CD4-positive, alpha-beta memory T cell (primary cell): ENCODE data around the gene PRRC2B. TPM values are rescaled to one million over a fixed set of nuclear protein-coding genes. Genes with fewer than 3 reads are reported as not detected.

ENCODE experiments used
- CTCF ChIA-PET: fragments of 350-600 bp; sonication (Branson Sonifier 250); formaldehyde crosslinking; loops from one replicate; lab custom pipeline; 2021; ENCODE audit warnings: inconsistent platforms; ENCODE audit not compliant: partially characterized antibody; lab: Charles Lee
- POLR2A ChIA-PET: fragments of 350-600 bp; sonication (Branson Sonifier 250); formaldehyde crosslinking; loops from one replicate; lab custom pipeline; 2021; ENCODE audit not compliant: partially characterized antibody; lab: Charles Lee
- DNase-seq, 5 donors: peaks; one replicate each; pipeline versions ENCODE4 v3.0.0 to v3.0.0-alpha.2; 2020 to 2022; ENCODE audit warnings: mixed read lengths in 1 of 5
- H3K27ac ChIP-seq: one replicate; pipeline ENCODE4 v1.7.0; 2013; ENCODE audit warnings: low read depth, low read length
- H3K27me3 ChIP-seq: 2 replicates; pipeline ENCODE4 v1.7.0; 2013; ENCODE audit warnings: mild to moderate bottlenecking, low read length, moderate library complexity; ENCODE audit not compliant: insufficient read depth
- H3K36me3 ChIP-seq: 2 replicates; pipeline ENCODE4 v1.7.0; 2013; ENCODE audit warnings: mild to moderate bottlenecking, low read length, moderate library complexity; ENCODE audit not compliant: insufficient read depth
- H3K4me1 ChIP-seq: 2 replicates; pipeline ENCODE4 v1.7.0; 2013; ENCODE audit warnings: mild to moderate bottlenecking, low read length, moderate library complexity; ENCODE audit not compliant: insufficient read depth
- H3K4me3 ChIP-seq, 2 donors: one replicate each; pipeline ENCODE4 v1.7.0; 2013; ENCODE audit warnings: low read length in 2 of 2, mild to moderate bottlenecking in 1 of 2
- H3K9me3 ChIP-seq, 2 donors: one replicate each; pipeline ENCODE4 v1.7.0; 2013; ENCODE audit warnings: low read length in 2 of 2, control low read depth in 1 of 2; ENCODE audit not compliant: control insufficient read depth in 1 of 2
- H3K27ac Mint-ChIP-seq, 7 donors: one replicate each; pipeline ENCODE4 v1.8.0; 2020 to 2021; ENCODE audit warnings: mixed read lengths in 7 of 7, mild to moderate bottlenecking in 6 of 7, inconsistent platforms in 3 of 7, moderate library complexity in 3 of 7
- H3K27me3 Mint-ChIP-seq, 2 donors: one replicate each; pipeline ENCODE4 v1.8.0; 2020 to 2021; ENCODE audit warnings: mixed read lengths in 2 of 2
- H3K36me3 Mint-ChIP-seq, 2 donors: one replicate each; pipeline ENCODE4 v1.8.0; 2020 to 2021; ENCODE audit warnings: mixed read lengths in 2 of 2, inconsistent platforms in 1 of 2, mild to moderate bottlenecking in 1 of 2
- H3K4me1 Mint-ChIP-seq, 4 donors: one replicate each; pipeline ENCODE4 v1.8.0; 2020 to 2021; ENCODE audit warnings: mixed read lengths in 4 of 4, mild to moderate bottlenecking in 1 of 4
- H3K4me3 Mint-ChIP-seq, 8 donors: one replicate each; pipeline ENCODE4 v1.8.0; 2020 to 2021; ENCODE audit warnings: mixed read lengths in 8 of 8, mild to moderate bottlenecking in 7 of 8, moderate library complexity in 6 of 8, inconsistent platforms in 3 of 8
- H3K9me3 Mint-ChIP-seq, 8 donors: one replicate each; pipeline ENCODE4 v1.8.0; 2020 to 2021; ENCODE audit warnings: mixed read lengths in 8 of 8, mild to moderate bottlenecking in 5 of 8, inconsistent platforms in 3 of 8, moderate library complexity in 1 of 8
- intact Hi-C: fragments of 100-400 bp; cut with micrococcal nuclease; formaldehyde crosslinking; loops from one replicate; pipeline ENCODE4 v1.15.1; 2023
- polyA plus RNA-seq, 2 donors: library from polyadenylated mRNA; unstranded; fragments of 300-500 nt; fragmentation: Illumina TruSeq; gene quantifications; one replicate each; pipeline ENCODE4 v1.2.3, GENCODE V29; 2021
- total RNA-seq, 2 experiments: library from RNA; stranded (reverse); gene quantifications; one replicate each; pipeline ENCODE4 v1.2.3, GENCODE V29; 2021

The PRRC2B gene
- total and polyA plus RNA-seq, 4 experiments from 2014 or later: 2.7 to 343 (median 191) TPM

- intact Hi-C loops: no loop called here
Measured at GRCh38 chr9:131410044-131410491, 16.2 kb downstream of the PRRC2B start.

DNA sequence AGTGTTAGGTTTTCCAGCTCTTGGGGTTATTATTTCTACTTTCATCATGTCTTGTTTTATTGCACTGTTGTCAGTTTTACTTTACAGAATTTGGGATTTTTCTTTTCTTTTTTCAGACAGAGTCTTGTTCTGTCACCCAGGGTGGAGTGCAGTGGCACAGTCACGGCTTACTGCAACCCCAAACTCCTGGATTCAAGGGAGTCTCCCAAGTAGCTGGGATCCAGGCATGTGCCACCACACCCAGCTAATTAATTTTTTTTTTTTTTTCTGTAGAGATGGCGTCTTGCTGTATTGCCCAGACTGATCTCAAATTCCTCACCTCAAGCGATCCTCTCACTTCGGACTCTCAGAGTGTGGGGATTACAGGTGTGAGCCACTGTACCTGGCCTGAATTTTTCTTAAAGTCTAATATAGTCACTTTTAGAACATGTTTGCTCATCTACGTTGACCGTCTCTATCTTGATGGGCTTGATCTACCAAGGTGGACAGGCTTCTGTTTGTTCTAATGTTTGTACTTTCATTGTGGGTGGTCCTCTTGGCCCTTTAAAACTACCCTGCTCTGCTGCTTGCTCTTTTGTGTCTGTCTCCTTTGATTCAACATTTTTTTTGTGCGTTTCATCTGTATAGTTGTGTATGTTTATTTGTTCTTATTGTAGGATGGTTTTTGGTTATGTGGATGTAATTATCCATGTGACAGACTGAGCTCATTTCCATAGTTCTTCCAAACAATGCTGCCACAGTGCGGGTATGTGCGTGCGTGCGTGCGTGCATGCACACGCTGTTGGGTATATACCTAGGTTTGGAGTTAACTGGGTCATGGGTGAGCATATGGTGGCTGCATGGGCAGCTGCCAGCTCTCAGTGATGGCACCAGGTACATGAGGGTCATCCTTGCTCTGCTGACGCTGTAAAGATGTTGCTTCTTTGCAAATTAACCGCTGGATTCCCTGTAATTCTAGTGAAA is 18.1 kb downstream of the PRRC2B start:
- Histone ChIP-seq H3K27ac (no peak overlapping the region), H3K36me3 (no peaks in the 10 kb centered on the region), H3K4me1 (peaks cover 93% of the 10 kb centered on the region), H3K9me3 (no peaks in the 10 kb centered on the region), H3K27me3 (no peaks in the 10 kb centered on the region), H3K4me3 (no peak overlapping the region)
- POLR2A ChIA-PET: interaction anchor here (0.9 to 8.4 kb wide), 3 partner anchors 13 to 39 kb away, joined by 3 to 83 read pairs (median 4); no protein-coding TSS in a partner anchor
- CTCF ChIA-PET: interaction anchor here (0.7 to 1.9 kb wide), 6 partner anchors 13 to 78 kb away, joined by 3 to 8 read pairs (median 4); no protein-coding TSS in a partner anchor
- DNase-seq: no peak
- peak overlapping the region in 7 of 8 donors; percentile 4 to 57 (median 41) for H3K4me3 Mint-ChIP-seq
- H3K27me3 Mint-ChIP-seq: no peaks in the 10 kb centered on the region
- peak overlapping the region in 5 of 7 donors; percentile 13 to 83 (median 17) for H3K27ac Mint-ChIP-seq
- peaks cover 58 to 96% (median 75%) of the 10 kb centered on the region in 4 donors for H3K4me1 Mint-ChIP-seq
- intact Hi-C loops: no loop called here
- peaks cover 0 to 2% (median 0%) of the 10 kb centered on the region in 8 donors for H3K9me3 Mint-ChIP-seq
- H3K36me3 Mint-ChIP-seq: peaks cover 6 to 23% of the 10 kb centered on the region in 2 donors

More at GRCh38 chr9:131410044-131410491, 16.2 kb downstream of the PRRC2B start:
- DNase-seq: peak; percentile 38 to 74 (median 56)
- Histone ChIP-seq H3K27me3 (no peaks in the 10 kb centered on the region), H3K27ac (peak overlapping the region; percentile 12), H3K9me3 (no peaks in the 10 kb centered on the region), H3K36me3 (no peaks in the 10 kb centered on the region), H3K4me1 (peaks cover 94% of the 10 kb centered on the region), H3K4me3 (no peak overlapping the region)
- Mint-ChIP-seq H3K27me3 (no peaks in the 10 kb centered on the region), H3K36me3 (peaks cover 6 to 16% of the 10 kb centered on the region in 2 donors), H3K4me3 (peak overlapping the region in 7 of 8 donors; percentile 66 to 87 (median 82)), H3K4me1 (peaks cover 64 to 96% (median 79%) of the 10 kb centered on the region in 4 donors), H3K27ac (peak overlapping the region; percentile 31 to 88 (median 80)), H3K9me3 (peaks cover 0 to 2% (median 0%) of the 10 kb centered on the region in 8 donors)
- POLR2A ChIA-PET: interaction anchor here (1.7 to 8.4 kb wide), 2 partner anchors 13 to 37 kb away, joined by 5 to 83 read pairs; no protein-coding TSS in a partner anchor
- CTCF ChIA-PET: interaction anchor here (1.4 to 1.9 kb wide), 3 partner anchors 12 to 60 kb away, joined by 3 to 8 read pairs (median 7); no protein-coding TSS in a partner anchor

- Mint-ChIP-seq H3K36me3 (peaks cover 6 to 44% of the 10 kb centered on the region in 2 donors), H3K4me3 (peak overlapping the region in 3 of 8 donors; percentile 4 to 81 (median 30)), H3K27me3 (no peaks in the 10 kb centered on the region), H3K9me3 (peaks cover 0 to 2% (median 0%) of the 10 kb centered on the region in 8 donors), H3K27ac (peak overlapping the region in 6 of 7 donors; percentile 3 to 88 (median 66)), H3K4me1 (peaks cover 65 to 97% (median 80%) of the 10 kb centered on the region in 4 donors)
- Histone ChIP-seq H3K4me3 (no peak overlapping the region), H3K27me3 (no peaks in the 10 kb centered on the region), H3K36me3 (no peaks in the 10 kb centered on the region), H3K9me3 (no peaks in the 10 kb centered on the region), H3K4me1 (peaks cover 96% of the 10 kb centered on the region), H3K27ac (no peak overlapping the region)
- DNase-seq: no peak
- ChIA-PET POLR2A (interaction anchor here (0.6 to 0.8 kb wide), 2 partner anchors 10 to 22 kb away, joined by 3 to 4 read pairs; no protein-coding TSS in a partner anchor), CTCF (interaction anchor here (1.4 to 1.9 kb wide), 2 partner anchors 9 to 66 kb away, joined by 4 to 5 read pairs; no protein-coding TSS in a partner anchor)
- intact Hi-C loops: no loop called here
Measured at GRCh38 chr9:131416509-131416908, 22.6 kb downstream of the PRRC2B start.

- Histone ChIP-seq H3K27me3 (no peaks in the 10 kb centered on the region), H3K9me3 (no peaks in the 10 kb centered on the region), H3K27ac (no peak overlapping the region), H3K4me3 (no peak overlapping the region), H3K4me1 (peaks cover 94% of the 10 kb centered on the region), H3K36me3 (no peaks in the 10 kb centered on the region)
- H3K4me1 Mint-ChIP-seq: peaks cover 65 to 95% (median 78%) of the 10 kb centered on the region in 4 donors
- no peak for DNase-seq
- H3K9me3 Mint-ChIP-seq: peaks cover 0 to 2% (median 0%) of the 10 kb centered on the region in 8 donors
- H3K27ac Mint-ChIP-seq: peak overlapping the region; percentile 41 to 90 (median 78)
- ChIA-PET CTCF (interaction anchor here (0.8 to 1.9 kb wide), 4 partner anchors 10 to 143 kb away, joined by 3 to 5 read pairs (median 4); no protein-coding TSS in a partner anchor), POLR2A (interaction anchor here (0.7 to 1.2 kb wide), 5 partner anchors 11 to 44 kb away, joined by 3 to 6 read pairs (median 4); no protein-coding TSS in a partner anchor)
- intact Hi-C loops: no loop called here
- peak overlapping the region; percentile 38 to 81 (median 70) for H3K4me3 Mint-ChIP-seq
- H3K27me3 Mint-ChIP-seq: no peaks in the 10 kb centered on the region
- H3K36me3 Mint-ChIP-seq: peaks cover 6 to 46% of the 10 kb centered on the region in 2 donors
Measured at GRCh38 chr9:131417264-131418142, 23.6 kb downstream of the PRRC2B start.

GRCh38 chr9:131418143-131419025 is 24.5 kb downstream of the PRRC2B start:
- H3K36me3 Mint-ChIP-seq: peaks cover 6 to 50% of the 10 kb centered on the region in 2 donors
- peak overlapping the region; percentile 0 to 90 (median 78) for H3K27ac Mint-ChIP-seq
- H3K4me1 Mint-ChIP-seq: peaks cover 70 to 98% (median 82%) of the 10 kb centered on the region in 4 donors
- no peaks in the 10 kb centered on the region for H3K27me3 ChIP-seq
- no peak overlapping the region for H3K27ac ChIP-seq
- H3K9me3 ChIP-seq: no peaks in the 10 kb centered on the region
- peak overlapping the region in 7 of 8 donors; percentile 46 to 82 (median 70) for H3K4me3 Mint-ChIP-seq
- H3K4me3 ChIP-seq: no peak overlapping the region
- peaks cover 0 to 2% (median 0%) of the 10 kb centered on the region in 8 donors for H3K9me3 Mint-ChIP-seq
- no peak for DNase-seq
- H3K4me1 ChIP-seq: peaks cover 94% of the 10 kb centered on the region
- H3K27me3 Mint-ChIP-seq: no peaks in the 10 kb centered on the region
- ChIA-PET POLR2A (interaction anchor here (0.7 to 1.2 kb wide), 5 partner anchors 12 to 45 kb away, joined by 3 to 6 read pairs (median 4); no protein-coding TSS in a partner anchor), CTCF (interaction anchor here (0.8 to 1.9 kb wide), 5 partner anchors 10 to 142 kb away, joined by 3 to 5 read pairs (median 4); no protein-coding TSS in a partner anchor)
- intact Hi-C loops: no loop called here
- peaks cover 6% of the 10 kb centered on the region for H3K36me3 ChIP-seq
